ENCODE results near the gene ST6GALNAC5.

GRCh38 chr1:76872944-76873343, 5.7 kb downstream of the ST6GALNAC5 start:
- TF ChIP-seq POLR2A (IDR thresholded peaks at IDR 0.05): no peak
- TF ChIP-seq CTCF (IDR thresholded peaks at IDR 0.05): no peak
